Upper lobe of left lung (tissue), 6 donors: ENCODE measurements around the gene SPACA4. TPM values are rescaled to one million over a fixed set of nuclear protein-coding genes. Genes with fewer than 3 reads are reported as not detected.

Source experiments
- ATAC-seq, 2 donors: fragments of 200-7000 bp; cut with Tn5 transposase; one replicate each; pipeline ENCODE4 v1.9.1; 2022; ENCODE audit warnings: mild to moderate bottlenecking in 2 of 2, moderate library complexity in 2 of 2; ENCODE audit not compliant: low FRiP score in 2 of 2
- DNase-seq, 2 donors: peaks; one replicate each; pipeline ENCODE4 v3.0.0-alpha.2; 2019 to 2020
- H3K27ac ChIP-seq, 4 donors: fragments of 200-600 bp; sonication (generic); one replicate each; pipeline ENCODE4 v1.5.1; 2016 to 2019
- H3K27me3 ChIP-seq, 4 donors: fragments of 200-600 bp; sonication (generic); one replicate each; pipeline ENCODE4 v1.5.1; 2017 to 2019
- H3K36me3 ChIP-seq, 4 donors: fragments of 200-600 bp; sonication (generic); one replicate each; pipeline ENCODE4 v1.5.1; 2016 to 2019
- H3K4me1 ChIP-seq, 4 donors: fragments of 200-600 bp; sonication (generic); one replicate each; pipeline ENCODE4 v1.5.1; 2018 to 2019
- H3K4me3 ChIP-seq, 4 donors: fragments of 200-600 bp; sonication (generic); one replicate each; pipeline ENCODE4 v1.5.1; 2017 to 2019; ENCODE audit warnings: mild to moderate bottlenecking in 2 of 4, moderate library complexity in 1 of 4
- H3K9me3 ChIP-seq, 4 donors: fragments of 200-600 bp; sonication (generic); one replicate each; pipeline ENCODE4 v1.5.1; 2018 to 2019
- EP300 ChIP-seq, 4 donors: sonication (generic); formaldehyde crosslinking; IDR thresholded peaks; one replicate each; pipeline ENCODE4 v1.5.1; 2017; ENCODE audit warnings: antibody characterized with exemption in 4 of 4, control low read depth in 2 of 4
- POLR2A ChIP-seq, 4 donors: fragments of 450-650 bp; IDR thresholded peaks; one replicate each; pipeline ENCODE4 v1.5.1; 2016 to 2017; ENCODE audit warnings: antibody characterized with exemption in 4 of 4, mild to moderate bottlenecking in 2 of 4
- POLR2AphosphoS5 ChIP-seq, 2 donors: sonication (generic); formaldehyde crosslinking; IDR thresholded peaks; one replicate each; pipeline ENCODE4 v1.5.1; 2017; ENCODE audit warnings: antibody characterized with exemption in 2 of 2
- WGBS, 2 donors: methylation state at CpG; one replicate each; pipeline ENCODE4 v1.1.5; 2017 to 2018; 5-methylcytosine and 5-hydroxymethylcytosine counted together
- total RNA-seq, 6 donors: library from RNA; depleted of rRNA in 4 of 6; stranded (reverse); fragments of >200 nt in 4 of 6; gene quantifications; one replicate each; pipeline versions ENCODE4 v1.1.0 to v1.2.1, GENCODE V29; 2016 to 2021
- TF ChIP-seq, protein P1 (sequence below), 6 experiments: fragments of 450-650 bp in 4 of 6; fragments of 200-600 bp in 2 of 6; sonication (generic) in 2 of 6; IDR thresholded peaks; one replicate each; pipeline ENCODE4 v1.5.1; 2016 to 2019; ENCODE audit warnings: antibody characterized with exemption in 6 of 6
- donor health status: DM: no; HTN: no; CAD: no; lungs with moderate emphysema.
- donor health status: DM: no; HTN: yes; CAD: no; lungs with severe emphysema.

The SPACA4 gene
- total RNA-seq, 6 donors from 2014 or later, result 0.27 TPM; not detected in 5

- Histone ChIP-seq H3K9me3 (no peaks in the 10 kb centered on the region), H3K4me1 (peaks cover 29 to 40% (median 32%) of the 10 kb centered on the region in 4 donors), H3K36me3 (no peaks in the 10 kb centered on the region), H3K27ac (no peak overlapping the region), H3K4me3 (no peak overlapping the region), H3K27me3 (no peaks in the 10 kb centered on the region)
- ATAC-seq (no peak), DNase-seq (peak in 1 of 2 donors; percentile 50)
- TF ChIP-seq POLR2A (IDR thresholded peaks at IDR 0.05) (no peak), EP300 (IDR thresholded peaks at IDR 0.05) (no peak), POLR2AphosphoS5 (IDR thresholded peaks at IDR 0.05) (no peak)
- TF ChIP-seq, protein P1, sequence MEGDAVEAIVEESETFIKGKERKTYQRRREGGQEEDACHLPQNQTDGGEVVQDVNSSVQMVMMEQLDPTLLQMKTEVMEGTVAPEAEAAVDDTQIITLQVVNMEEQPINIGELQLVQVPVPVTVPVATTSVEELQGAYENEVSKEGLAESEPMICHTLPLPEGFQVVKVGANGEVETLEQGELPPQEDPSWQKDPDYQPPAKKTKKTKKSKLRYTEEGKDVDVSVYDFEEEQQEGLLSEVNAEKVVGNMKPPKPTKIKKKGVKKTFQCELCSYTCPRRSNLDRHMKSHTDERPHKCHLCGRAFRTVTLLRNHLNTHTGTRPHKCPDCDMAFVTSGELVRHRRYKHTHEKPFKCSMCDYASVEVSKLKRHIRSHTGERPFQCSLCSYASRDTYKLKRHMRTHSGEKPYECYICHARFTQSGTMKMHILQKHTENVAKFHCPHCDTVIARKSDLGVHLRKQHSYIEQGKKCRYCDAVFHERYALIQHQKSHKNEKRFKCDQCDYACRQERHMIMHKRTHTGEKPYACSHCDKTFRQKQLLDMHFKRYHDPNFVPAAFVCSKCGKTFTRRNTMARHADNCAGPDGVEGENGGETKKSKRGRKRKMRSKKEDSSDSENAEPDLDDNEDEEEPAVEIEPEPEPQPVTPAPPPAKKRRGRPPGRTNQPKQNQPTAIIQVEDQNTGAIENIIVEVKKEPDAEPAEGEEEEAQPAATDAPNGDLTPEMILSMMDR (IDR thresholded peaks at IDR 0.05), result no peak
- WGBS, 2 donors, result 75 to 80% methylated on average over 33 of the region's 33 CpGs
Measured at GRCh38 chr19:48639483-48640375, 33.2 kb downstream of the SPACA4 start.

DNA sequence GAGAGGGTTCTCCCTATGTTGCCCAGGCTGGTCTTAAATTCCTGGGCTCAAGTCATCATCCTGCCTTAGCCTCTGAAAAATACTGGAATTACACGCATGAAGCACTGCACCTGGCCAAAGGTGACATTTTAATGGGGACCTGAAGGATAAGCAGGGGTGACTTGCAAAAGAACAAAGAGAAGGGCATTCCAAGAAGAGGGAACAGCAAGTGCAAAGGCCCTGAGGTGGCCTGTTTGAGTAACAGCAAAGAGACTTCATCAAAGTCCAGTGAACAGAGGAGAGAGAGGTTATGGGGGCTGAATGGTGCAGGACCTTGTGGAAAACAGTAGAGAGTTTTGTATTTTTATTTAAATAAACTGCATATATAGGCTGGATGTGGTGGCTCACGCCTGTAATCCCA is 35.3 kb downstream of the SPACA4 start:
- ATAC-seq, result no peak
- H3K27ac ChIP-seq, result no peak overlapping the region
- WGBS, 2 donors, result 95 to 100% methylated on average over 2 of the region's 2 CpGs

DNA sequence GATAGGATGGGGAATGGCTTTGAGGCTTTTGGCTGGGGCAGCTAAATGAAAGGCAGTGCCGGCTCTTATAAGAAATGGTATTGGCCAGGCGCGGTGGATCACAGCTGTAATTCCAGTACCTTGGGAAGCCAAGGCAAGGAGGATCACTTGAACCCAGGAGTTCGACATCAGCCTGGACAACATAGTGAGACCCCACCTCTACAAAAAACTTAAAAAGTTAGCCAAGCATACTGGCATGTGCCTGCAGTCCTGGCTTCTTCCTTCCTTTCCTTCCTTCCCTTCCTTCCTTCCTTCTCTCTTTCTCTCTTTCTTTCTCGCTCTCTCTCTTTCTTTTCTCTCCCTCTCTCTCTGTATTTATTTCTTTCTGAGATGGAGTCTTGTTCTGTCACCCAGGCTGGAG is 36.3 kb downstream of the SPACA4 start:
- WGBS, 2 donors, result 91 to 98% methylated on average over 5 of the region's 5 CpGs
- peaks cover 24 to 32% (median 31%) of the 10 kb centered on the region in 4 donors for H3K4me1 ChIP-seq
- TF ChIP-seq POLR2A (IDR thresholded peaks at IDR 0.05), result no peak
- TF ChIP-seq, protein P1 (IDR thresholded peaks at IDR 0.05), result no peak
- TF ChIP-seq EP300 (IDR thresholded peaks at IDR 0.05), result no peak
- TF ChIP-seq POLR2AphosphoS5 (IDR thresholded peaks at IDR 0.05), result no peak

More for the DNA sequence above, 35.3 kb downstream of the SPACA4 start:
- H3K9me3 ChIP-seq, result no peaks in the 10 kb centered on the region
- H3K36me3 ChIP-seq, result no peaks in the 10 kb centered on the region
- peaks cover 25 to 38% (median 32%) of the 10 kb centered on the region in 4 donors for H3K4me1 ChIP-seq
- H3K4me3 ChIP-seq, result no peak overlapping the region
- DNase-seq, result no peak
- TF ChIP-seq, protein P1 (IDR thresholded peaks at IDR 0.05), result no peak
- TF ChIP-seq POLR2AphosphoS5 (IDR thresholded peaks at IDR 0.05) (no peak), POLR2A (IDR thresholded peaks at IDR 0.05) (no peak), EP300 (IDR thresholded peaks at IDR 0.05) (no peak)
- no peaks in the 10 kb centered on the region for H3K27me3 ChIP-seq

GRCh38 chr19:48644355-48644754 is 37.8 kb downstream of the SPACA4 start:
- H3K4me3 ChIP-seq, result no peak overlapping the region
- H3K27ac ChIP-seq, result peak overlapping the region in 1 of 4 donors; percentile 92
- H3K9me3 ChIP-seq, result no peaks in the 10 kb centered on the region
- ATAC-seq, result no peak
- no peak for TF ChIP-seq EP300 (IDR thresholded peaks at IDR 0.05)
- TF ChIP-seq, protein P1 (IDR thresholded peaks at IDR 0.05), result no peak
- no peak for TF ChIP-seq POLR2A (IDR thresholded peaks at IDR 0.05)
- no peak for TF ChIP-seq POLR2AphosphoS5 (IDR thresholded peaks at IDR 0.05)
- no peak for DNase-seq
- no peaks in the 10 kb centered on the region for H3K27me3 ChIP-seq
- no peaks in the 10 kb centered on the region for H3K36me3 ChIP-seq
- peaks cover 17 to 23% (median 23%) of the 10 kb centered on the region in 4 donors for H3K4me1 ChIP-seq
- 64 to 82% methylated on average over 4 of the region's 4 CpGs for WGBS, 2 donors

More for the DNA sequence above, 36.3 kb downstream of the SPACA4 start:
- Histone ChIP-seq H3K4me3 (no peak overlapping the region), H3K9me3 (no peaks in the 10 kb centered on the region), H3K27me3 (no peaks in the 10 kb centered on the region), H3K36me3 (no peaks in the 10 kb centered on the region), H3K27ac (no peak overlapping the region)
- ATAC-seq, result no peak
- DNase-seq, result no peak
